ENCODE measurements around the gene ICAM4.
A peak's percentile ranks its signal among the peaks of the same experiment; 100 is the strongest.

The ICAM4 gene

DNA sequence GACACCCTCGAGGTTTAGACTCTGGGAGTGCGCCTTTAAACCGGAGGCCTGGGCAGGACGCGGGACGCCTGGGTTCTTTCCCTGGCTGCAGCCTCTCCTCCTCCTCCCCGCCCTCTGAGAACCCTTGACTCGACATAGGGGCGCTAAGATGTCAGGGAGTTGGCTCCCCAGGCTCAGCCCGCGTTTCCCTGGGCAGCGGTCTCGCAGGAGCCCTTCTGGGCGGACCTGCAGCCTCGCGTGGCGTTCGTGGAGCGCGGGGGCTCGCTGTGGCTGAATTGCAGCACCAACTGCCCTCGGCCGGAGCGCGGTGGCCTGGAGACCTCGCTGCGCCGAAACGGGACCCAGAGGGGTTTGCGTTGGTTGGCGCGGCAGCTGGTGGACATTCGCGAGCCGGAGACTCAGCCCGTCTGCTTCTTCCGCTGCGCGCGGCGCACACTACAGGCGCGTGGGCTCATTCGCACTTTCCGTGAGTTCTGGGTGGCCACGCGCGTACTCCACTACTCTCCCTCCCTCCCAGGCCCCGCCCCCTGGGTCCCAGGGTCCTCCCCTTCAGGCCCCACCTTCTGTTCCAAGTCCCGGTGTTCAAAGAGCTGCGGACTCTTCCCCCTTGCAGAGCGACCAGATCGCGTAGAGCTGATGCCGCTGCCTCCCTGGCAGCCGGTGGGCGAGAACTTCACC, 4.3 kb downstream of the ICAM4 start:
- Mint-ChIP-seq H3K4me3 (peak overlapping the region; percentile 71 to 84), H3K4me1 (peaks cover 58 to 94% of the 10 kb centered on the region in 2 donors), H3K27me3 (peaks cover 63 to 83% of the 10 kb centered on the region in 2 donors), H3K27ac (peak overlapping the region; percentile 89), H3K9me3 (peaks cover 0 to 4% of the 10 kb centered on the region in 2 donors), H3K36me3 (peaks cover 11 to 20% of the 10 kb centered on the region in 2 donors)
- ATAC-seq (replicated peaks) (peak; percentile 7 to 8), DNase-seq (peak; percentile 37)

DNA sequence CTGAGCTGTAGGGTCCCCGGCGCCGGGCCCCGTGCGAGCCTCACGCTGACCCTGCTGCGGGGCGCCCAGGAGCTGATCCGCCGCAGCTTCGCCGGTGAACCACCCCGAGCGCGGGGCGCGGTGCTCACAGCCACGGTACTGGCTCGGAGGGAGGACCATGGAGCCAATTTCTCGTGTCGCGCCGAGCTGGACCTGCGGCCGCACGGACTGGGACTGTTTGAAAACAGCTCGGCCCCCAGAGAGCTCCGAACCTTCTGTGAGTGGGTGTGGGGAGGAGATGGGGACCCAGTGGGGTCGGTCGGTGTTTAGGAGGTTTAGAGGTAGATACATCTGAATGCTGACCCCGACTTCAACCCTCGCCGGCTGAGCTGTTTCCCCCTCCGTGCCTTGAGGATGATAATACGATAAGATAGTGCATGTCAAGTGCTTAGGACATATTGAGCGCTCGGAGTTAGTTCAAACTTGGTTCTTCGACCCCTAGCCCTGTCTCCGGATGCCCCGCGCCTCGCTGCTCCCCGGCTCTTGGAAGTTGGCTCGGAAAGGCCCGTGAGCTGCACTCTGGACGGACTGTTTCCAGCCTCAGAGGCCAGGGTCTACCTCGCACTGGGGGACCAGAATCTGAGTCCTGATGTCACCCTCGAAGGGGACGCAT, 4.9 kb downstream of the ICAM4 start:
- Mint-ChIP-seq H3K9me3 (peaks cover 0 to 4% of the 10 kb centered on the region in 2 donors), H3K4me1 (peaks cover 51 to 87% of the 10 kb centered on the region in 2 donors), H3K4me3 (peak overlapping the region; percentile 71 to 84), H3K27ac (peak overlapping the region; percentile 89), H3K27me3 (peaks cover 64 to 86% of the 10 kb centered on the region in 2 donors), H3K36me3 (peaks cover 7 to 14% of the 10 kb centered on the region in 2 donors)
- DNase-seq (no peak), ATAC-seq (replicated peaks) (no peak)

DNA sequence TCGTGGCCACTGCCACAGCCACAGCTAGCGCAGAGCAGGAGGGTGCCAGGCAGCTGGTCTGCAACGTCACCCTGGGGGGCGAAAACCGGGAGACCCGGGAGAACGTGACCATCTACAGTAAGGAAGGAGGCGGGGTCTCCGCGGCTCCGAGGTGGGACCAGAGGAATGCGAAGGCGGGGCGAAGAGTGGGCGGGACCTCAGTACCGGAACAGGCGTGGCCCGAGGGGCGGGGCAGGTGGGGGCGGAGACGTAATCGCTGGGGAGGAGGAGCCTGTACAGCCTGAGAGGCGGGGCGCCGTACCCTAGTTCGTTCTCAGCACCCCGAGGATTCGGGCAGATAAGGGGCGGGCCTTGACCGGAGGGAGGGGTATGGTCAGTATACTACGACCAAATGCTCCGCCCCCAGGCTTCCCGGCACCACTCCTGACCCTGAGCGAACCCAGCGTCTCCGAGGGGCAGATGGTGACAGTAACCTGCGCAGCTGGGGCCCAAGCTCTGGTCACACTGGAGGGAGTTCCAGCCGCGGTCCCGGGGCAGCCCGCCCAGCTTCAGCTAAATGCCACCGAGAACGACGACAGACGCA, 5.5 kb downstream of the ICAM4 start:
- peak overlapping the region; percentile 89 for H3K27ac Mint-ChIP-seq
- H3K4me3 Mint-ChIP-seq = peak overlapping the region; percentile 71 to 84
- peak; percentile 53 for DNase-seq
- H3K27me3 Mint-ChIP-seq = peaks cover 66 to 89% of the 10 kb centered on the region in 2 donors
- H3K9me3 Mint-ChIP-seq = peaks cover 0 to 4% of the 10 kb centered on the region in 2 donors
- peak; percentile 43 to 47 for ATAC-seq (replicated peaks)
- H3K36me3 Mint-ChIP-seq = peaks cover 7 to 14% of the 10 kb centered on the region in 2 donors
- H3K4me1 Mint-ChIP-seq = peaks cover 46 to 81% of the 10 kb centered on the region in 2 donors

DNA sequence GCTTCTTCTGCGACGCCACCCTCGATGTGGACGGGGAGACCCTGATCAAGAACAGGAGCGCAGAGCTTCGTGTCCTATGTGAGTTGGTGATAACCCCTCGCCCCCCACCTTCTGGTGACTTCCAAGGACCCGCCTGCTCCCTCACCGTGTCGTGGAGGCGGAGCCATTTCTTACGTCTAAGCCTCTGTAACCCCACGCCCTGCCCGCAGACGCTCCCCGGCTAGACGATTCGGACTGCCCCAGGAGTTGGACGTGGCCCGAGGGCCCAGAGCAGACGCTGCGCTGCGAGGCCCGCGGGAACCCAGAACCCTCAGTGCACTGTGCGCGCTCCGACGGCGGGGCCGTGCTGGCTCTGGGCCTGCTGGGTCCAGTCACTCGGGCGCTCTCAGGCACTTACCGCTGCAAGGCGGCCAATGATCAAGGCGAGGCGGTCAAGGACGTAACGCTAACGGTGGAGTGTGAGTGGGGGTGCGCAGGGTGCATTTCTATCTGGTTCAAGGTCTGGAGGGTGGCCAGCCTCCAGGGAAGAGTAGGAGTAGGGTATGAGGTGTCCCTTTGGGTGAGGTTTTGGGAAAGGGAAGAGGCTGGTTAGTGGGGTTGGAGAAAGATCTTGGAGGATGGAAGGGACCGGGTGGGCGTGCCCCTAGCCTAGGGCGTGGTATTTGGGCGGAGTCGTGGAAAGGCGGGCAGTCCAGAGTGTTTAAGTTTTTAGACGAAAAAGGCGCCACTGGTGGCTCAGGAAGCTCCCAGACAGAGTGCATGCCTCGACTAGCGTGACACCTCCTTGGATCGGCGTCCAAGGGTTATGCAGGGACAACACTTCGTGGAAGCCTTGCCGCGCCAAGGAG, 6.3 kb downstream of the ICAM4 start:
- H3K4me3 Mint-ChIP-seq = peak overlapping the region; percentile 71 to 84
- H3K27me3 Mint-ChIP-seq = peaks cover 63 to 84% of the 10 kb centered on the region in 2 donors
- peaks cover 40 to 74% of the 10 kb centered on the region in 2 donors for H3K4me1 Mint-ChIP-seq
- DNase-seq (no peak), ATAC-seq (replicated peaks) (no peak)
- peaks cover 5 to 14% of the 10 kb centered on the region in 2 donors for H3K36me3 Mint-ChIP-seq
- H3K27ac Mint-ChIP-seq = peak overlapping the region; percentile 68
- H3K9me3 Mint-ChIP-seq = peaks cover 0 to 4% of the 10 kb centered on the region in 2 donors

DNA sequence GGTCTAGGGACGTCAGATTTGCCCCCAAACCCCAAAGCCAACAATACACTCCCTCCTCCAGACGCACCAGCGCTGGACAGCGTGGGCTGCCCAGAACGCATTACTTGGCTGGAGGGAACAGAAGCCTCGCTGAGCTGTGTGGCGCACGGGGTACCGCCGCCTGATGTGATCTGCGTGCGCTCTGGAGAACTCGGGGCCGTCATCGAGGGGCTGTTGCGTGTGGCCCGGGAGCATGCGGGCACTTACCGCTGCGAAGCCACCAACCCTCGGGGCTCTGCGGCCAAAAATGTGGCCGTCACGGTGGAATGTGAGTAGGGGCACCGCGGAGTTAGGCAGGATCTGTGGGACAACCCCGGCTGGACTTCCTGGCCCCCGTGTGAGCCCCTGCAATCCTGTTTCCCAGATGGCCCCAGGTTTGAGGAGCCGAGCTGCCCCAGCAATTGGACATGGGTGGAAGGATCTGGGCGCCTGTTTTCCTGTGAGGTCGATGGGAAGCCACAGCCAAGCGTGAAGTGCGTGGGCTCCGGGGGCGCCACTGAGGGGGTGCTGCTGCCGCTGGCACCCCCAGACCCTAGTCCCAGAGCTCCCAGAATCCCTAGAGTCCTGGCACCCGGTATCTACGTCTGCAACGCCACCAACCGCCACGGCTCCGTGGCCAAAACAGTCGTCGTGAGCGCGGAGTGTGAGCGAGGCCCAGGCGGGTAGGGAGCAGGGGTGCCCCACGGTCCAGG, 7.0 kb downstream of the ICAM4 start:
- Mint-ChIP-seq H3K27ac (peak overlapping the region; percentile 68), H3K4me1 (peaks cover 36 to 66% of the 10 kb centered on the region in 2 donors)

DNA sequence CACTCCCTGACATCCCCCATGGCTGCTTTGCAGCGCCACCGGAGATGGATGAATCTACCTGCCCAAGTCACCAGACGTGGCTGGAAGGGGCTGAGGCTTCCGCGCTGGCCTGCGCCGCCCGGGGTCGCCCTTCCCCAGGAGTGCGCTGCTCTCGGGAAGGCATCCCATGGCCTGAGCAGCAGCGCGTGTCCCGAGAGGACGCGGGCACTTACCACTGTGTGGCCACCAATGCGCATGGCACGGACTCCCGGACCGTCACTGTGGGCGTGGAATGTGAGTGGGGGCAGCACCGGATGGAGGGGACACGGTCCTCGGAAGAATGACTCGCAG, 7.6 kb downstream of the ICAM4 start:
- peaks cover 0 to 4% of the 10 kb centered on the region in 2 donors for H3K9me3 Mint-ChIP-seq
- peaks cover 54 to 71% of the 10 kb centered on the region in 2 donors for H3K27me3 Mint-ChIP-seq
- DNase-seq = no peak
- peaks cover 5 to 14% of the 10 kb centered on the region in 2 donors for H3K36me3 Mint-ChIP-seq
- peaks cover 33 to 60% of the 10 kb centered on the region in 2 donors for H3K4me1 Mint-ChIP-seq
- H3K4me3 Mint-ChIP-seq = peak overlapping the region; percentile 46 to 58
- no peak for ATAC-seq (replicated peaks)
- H3K27ac Mint-ChIP-seq = no peak overlapping the region

More for the DNA sequence above, 7.0 kb downstream of the ICAM4 start:
- Mint-ChIP-seq H3K4me3 (no peak overlapping the region), H3K27me3 (peaks cover 58 to 76% of the 10 kb centered on the region in 2 donors), H3K36me3 (peaks cover 5 to 14% of the 10 kb centered on the region in 2 donors), H3K9me3 (peaks cover 0 to 4% of the 10 kb centered on the region in 2 donors)
- DNase-seq (no peak), ATAC-seq (replicated peaks) (no peak)

DNA sequence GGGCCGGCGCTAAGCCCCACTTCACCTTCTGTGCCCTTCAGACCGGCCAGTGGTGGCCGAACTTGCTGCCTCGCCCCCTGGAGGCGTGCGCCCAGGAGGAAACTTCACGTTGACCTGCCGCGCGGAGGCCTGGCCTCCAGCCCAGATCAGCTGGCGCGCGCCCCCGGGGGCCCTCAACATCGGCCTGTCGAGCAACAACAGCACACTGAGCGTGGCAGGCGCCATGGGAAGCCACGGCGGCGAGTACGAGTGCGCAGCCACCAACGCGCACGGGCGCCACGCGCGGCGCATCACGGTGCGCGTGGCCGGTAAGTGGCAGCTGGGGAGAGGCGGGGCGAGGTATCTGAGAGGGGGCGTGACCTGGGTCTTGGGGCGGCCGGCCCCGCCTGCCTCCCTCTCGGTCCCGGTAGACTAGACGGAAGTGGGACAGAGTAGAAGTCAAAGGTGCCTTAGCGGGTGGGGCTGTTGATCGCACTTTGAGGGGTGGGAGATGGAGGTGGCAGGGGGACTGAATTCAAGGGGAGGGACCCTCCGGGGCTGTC, 8.6 kb downstream of the ICAM4 start:
- Mint-ChIP-seq H3K36me3 (peaks cover 5 to 14% of the 10 kb centered on the region in 2 donors), H3K4me1 (peaks cover 35 to 50% of the 10 kb centered on the region in 2 donors), H3K9me3 (peaks cover 0 to 4% of the 10 kb centered on the region in 2 donors), H3K4me3 (peak overlapping the region; percentile 79 to 85), H3K27ac (peak overlapping the region; percentile 92), H3K27me3 (peaks cover 55 to 62% of the 10 kb centered on the region in 2 donors)
- DNase-seq (peak; percentile 53), ATAC-seq (replicated peaks) (peak; percentile 64 to 69)

DNA sequence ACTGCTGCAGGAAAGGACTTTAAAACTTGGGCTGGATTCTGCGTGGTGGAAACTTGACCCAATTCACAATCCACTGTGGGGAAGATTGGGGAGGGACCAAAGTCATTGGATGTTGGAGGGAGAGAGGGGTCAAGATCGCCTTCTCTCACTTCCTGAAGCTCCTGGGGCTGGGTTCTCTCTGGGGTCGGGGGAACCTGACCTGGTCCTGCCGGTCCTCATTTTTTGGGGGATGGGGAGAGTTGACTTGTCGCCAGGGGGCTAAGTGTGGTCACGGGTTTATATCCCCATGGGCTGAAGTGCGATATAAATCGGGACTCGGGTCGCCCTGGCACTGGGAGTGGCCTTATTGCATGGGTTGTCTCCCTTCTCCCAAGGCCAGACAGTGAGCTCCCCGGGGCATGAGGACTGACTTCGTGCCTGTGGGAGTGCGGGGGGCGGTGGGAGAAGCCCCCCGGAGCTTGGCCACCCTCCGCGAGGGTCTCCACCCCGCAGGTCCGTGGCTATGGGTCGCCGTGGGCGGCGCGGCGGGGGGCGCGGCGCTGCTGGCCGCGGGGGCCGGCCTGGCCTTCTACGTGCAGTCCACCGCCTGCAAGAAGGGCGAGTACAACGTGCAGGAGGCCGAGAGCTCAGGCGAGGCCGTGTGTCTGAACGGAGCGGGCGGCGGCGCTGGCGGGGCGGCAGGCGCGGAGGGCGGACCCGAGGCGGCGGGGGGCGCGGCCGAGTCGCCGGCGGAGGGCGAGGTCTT, 9.3 kb downstream of the ICAM4 start:
- DNase-seq = no peak
- Mint-ChIP-seq H3K36me3 (peaks cover 5 to 14% of the 10 kb centered on the region in 2 donors), H3K9me3 (peaks cover 0 to 4% of the 10 kb centered on the region in 2 donors), H3K4me3 (peak overlapping the region; percentile 79 to 85), H3K27ac (peak overlapping the region; percentile 92), H3K27me3 (peaks cover 50 to 56% of the 10 kb centered on the region in 2 donors), H3K4me1 (peaks cover 29 to 44% of the 10 kb centered on the region in 2 donors)
- ATAC-seq (replicated peaks) = no peak

DNA sequence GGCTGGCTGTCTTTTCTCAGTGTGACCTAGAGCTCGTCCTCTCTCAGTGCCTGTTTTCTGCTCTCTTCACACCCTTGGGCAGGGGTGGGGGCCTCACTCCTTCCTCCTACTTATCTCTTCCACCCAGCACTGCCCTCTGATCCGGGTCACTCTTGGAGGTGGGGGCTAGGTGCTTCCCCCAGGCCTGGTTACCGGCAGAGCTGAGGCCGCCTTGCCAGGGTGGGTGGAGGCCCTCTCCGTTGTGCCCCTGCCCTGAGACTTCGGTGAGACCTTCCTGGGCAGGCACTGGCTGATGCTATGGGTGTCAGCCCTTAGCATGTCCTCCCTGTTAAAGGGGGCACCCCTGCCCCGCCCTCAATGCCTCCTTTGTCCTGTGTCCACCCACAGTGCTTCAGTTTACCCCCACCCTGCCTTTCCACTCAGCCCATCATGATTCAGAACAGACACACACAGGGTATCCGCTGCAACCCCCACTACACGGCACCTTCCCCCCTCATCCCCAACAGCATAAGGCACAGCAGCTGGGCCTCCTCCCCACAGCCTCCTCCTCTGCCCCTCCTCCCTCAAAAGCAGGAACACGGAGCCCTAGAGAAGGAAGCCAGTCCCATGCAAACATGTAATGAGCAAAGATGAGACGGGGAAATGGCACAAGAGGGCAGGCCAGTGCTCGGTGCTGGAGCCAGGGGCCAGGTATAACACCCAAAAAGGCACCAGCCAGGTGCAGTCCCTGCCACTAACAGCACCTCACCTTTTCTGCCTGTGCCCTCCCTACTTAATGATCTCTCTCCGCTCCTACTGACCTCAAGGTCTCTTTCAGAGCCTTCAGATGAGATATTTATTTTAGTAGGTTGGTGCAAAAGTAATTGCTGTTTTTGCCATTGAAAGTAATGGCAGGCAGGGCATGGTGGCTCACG, 13.0 kb downstream of the ICAM4 start:
- H3K4me1 Mint-ChIP-seq = peaks cover 17 to 27% of the 10 kb centered on the region in 2 donors
- no peaks in the 10 kb centered on the region for H3K9me3 Mint-ChIP-seq
- peaks cover 22 to 34% of the 10 kb centered on the region in 2 donors for H3K27me3 Mint-ChIP-seq
- ATAC-seq (replicated peaks) (no peak), DNase-seq (no peak)
- H3K27ac Mint-ChIP-seq = no peak overlapping the region
- H3K36me3 Mint-ChIP-seq = peaks cover 11 to 14% of the 10 kb centered on the region in 2 donors
- H3K4me3 Mint-ChIP-seq = no peak overlapping the region

DNA sequence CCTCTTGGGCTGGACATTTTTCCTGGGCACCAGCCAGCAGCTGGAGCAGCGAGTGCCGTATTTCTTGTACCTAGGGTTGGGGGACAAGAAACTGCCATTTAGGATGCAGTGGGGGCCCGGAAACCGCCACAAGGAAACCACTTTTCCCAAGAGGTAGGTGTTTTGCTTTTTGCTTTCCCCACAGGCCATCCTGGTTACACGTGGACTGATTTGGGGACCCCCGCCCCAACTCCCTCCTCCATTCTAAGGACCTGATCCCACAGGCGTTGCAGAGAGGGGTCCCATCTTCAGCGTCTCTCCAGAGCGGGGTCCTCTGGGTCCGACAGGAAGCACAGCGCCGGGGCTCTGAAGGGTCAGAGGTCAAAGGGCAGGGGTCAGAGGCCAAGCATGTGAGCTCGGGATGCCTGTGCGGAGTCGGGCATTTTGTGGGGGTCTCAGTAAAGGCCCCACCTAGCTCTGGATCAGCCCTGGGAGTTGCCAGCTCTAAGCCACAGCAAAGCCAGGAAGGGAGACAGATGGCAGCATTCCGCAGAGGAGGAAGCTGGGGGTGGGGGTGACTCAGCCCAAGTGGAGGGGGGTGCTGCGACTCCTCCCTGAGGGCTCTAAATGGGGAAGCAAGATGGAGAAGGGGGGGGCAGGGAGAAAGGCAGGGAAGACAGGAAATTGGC, 18.5 kb downstream of the ICAM4 start:
- ATAC-seq (replicated peaks) = no peak

DNA sequence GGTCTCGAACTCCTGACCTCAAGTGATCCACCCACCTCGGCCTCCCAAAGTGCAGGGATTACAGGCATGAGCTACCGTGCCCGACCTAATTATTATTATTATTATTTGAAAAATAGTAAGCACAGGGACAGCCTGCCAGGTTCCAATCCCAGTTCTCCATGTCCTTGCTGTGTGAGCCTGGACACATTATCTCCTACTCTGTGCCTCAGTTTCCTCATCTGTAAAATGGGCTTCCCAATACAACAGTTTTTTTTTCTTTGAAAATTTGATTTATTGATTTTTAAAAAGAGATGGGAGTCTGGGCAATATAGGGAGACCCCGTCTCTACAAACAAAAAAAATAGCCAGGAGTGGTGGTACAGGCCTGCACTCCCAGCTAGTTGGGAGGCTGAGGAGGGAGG, 19.6 kb downstream of the ICAM4 start:
- H3K27ac Mint-ChIP-seq = no peak overlapping the region
- DNase-seq (no peak), ATAC-seq (replicated peaks) (no peak)
- peaks cover 12 to 27% of the 10 kb centered on the region in 2 donors for H3K4me1 Mint-ChIP-seq
- no peak overlapping the region for H3K4me3 Mint-ChIP-seq
- H3K36me3 Mint-ChIP-seq = peaks cover 28 to 31% of the 10 kb centered on the region in 2 donors
- no peaks in the 10 kb centered on the region for H3K9me3 Mint-ChIP-seq
- H3K27me3 Mint-ChIP-seq = peaks cover 0 to 13% of the 10 kb centered on the region in 2 donors

More for the DNA sequence above, 18.5 kb downstream of the ICAM4 start:
- Mint-ChIP-seq H3K27ac (no peak overlapping the region), H3K36me3 (peaks cover 25 to 26% of the 10 kb centered on the region in 2 donors), H3K27me3 (peaks cover 0 to 16% of the 10 kb centered on the region in 2 donors), H3K4me1 (peaks cover 12 to 27% of the 10 kb centered on the region in 2 donors), H3K9me3 (no peaks in the 10 kb centered on the region), H3K4me3 (peak overlapping the region in 1 of 2 donors; percentile 12)
- no peak for DNase-seq
